Peyer's patch (tissue), 4 donors: ENCODE measurements around the gene FGF13. TPM values are rescaled to one million over a fixed set of nuclear protein-coding genes. Genes with fewer than 3 reads are reported as not detected.

ENCODE experiments used
- DNase-seq, 3 donors: peaks; one replicate each; pipeline ENCODE4 v3.0.0-alpha.2; 2017 to 2019
- H3K27ac ChIP-seq, 4 donors: fragments of 200-600 bp; sonication (generic); one replicate each; pipeline ENCODE4 v1.5.1; 2016 to 2019
- H3K27me3 ChIP-seq, 2 donors: fragments of 200-600 bp; sonication (generic); one replicate each; pipeline ENCODE4 v1.5.1; 2019
- H3K36me3 ChIP-seq, 3 donors: fragments of 200-600 bp; sonication (generic); one replicate each; pipeline ENCODE4 v1.5.1; 2016 to 2019
- H3K4me1 ChIP-seq, 4 donors: fragments of 200-600 bp; sonication (generic); one replicate each; pipeline ENCODE4 v1.5.1; 2016 to 2019
- H3K4me3 ChIP-seq, 4 donors: fragments of 200-600 bp; sonication (generic); 1 replicate in 3 of 4; 2 replicates in 1 of 4; pipeline ENCODE4 v1.5.1; 2016 to 2019; ENCODE audit warnings: mild to moderate bottlenecking in 1 of 4
- H3K9me3 ChIP-seq, 4 donors: fragments of 200-600 bp; sonication (generic); one replicate each; pipeline ENCODE4 v1.5.1; 2016 to 2019; ENCODE audit warnings: mild to moderate bottlenecking in 1 of 4
- POLR2A ChIP-seq, 2 donors: fragments of 450-650 bp; IDR thresholded peaks; one replicate each; pipeline ENCODE4 v1.5.1; 2017; ENCODE audit warnings: antibody characterized with exemption in 2 of 2, mild to moderate bottlenecking in 2 of 2, moderate library complexity in 2 of 2
- total RNA-seq, 4 donors: library from RNA; depleted of rRNA; stranded (reverse); fragments of >200 nt; gene quantifications; one replicate each; pipeline ENCODE4 v1.1.0, GENCODE V29; 2016
- TF ChIP-seq, protein P1 (sequence below), 6 experiments: fragments of 450-650 bp in 4 of 6; fragments of 200-600 bp in 2 of 6; sonication (generic) in 1 of 6; IDR thresholded peaks; one replicate each; pipeline ENCODE4 v1.5.1; 2017 to 2019; ENCODE audit warnings: antibody characterized with exemption in 6 of 6, mild to moderate bottlenecking in 3 of 6, moderate library complexity in 1 of 6

FGF13 gene
- total RNA-seq, 4 donors from 2014 or later = 1.5 to 3.3 (median 2.8) TPM; not detected in 1

GRCh38 chrX:138692591-138692990, 18.9 kb downstream of the FGF13 start:
- Histone ChIP-seq H3K4me3 (no peak overlapping the region), H3K27me3 (no peaks in the 10 kb centered on the region), H3K36me3 (no peaks in the 10 kb centered on the region), H3K4me1 (no peaks in the 10 kb centered on the region), H3K9me3 (no peaks in the 10 kb centered on the region), H3K27ac (no peak overlapping the region)
- no peak for DNase-seq
- no peak for TF ChIP-seq POLR2A (IDR thresholded peaks at IDR 0.05)
- TF ChIP-seq, protein P1, sequence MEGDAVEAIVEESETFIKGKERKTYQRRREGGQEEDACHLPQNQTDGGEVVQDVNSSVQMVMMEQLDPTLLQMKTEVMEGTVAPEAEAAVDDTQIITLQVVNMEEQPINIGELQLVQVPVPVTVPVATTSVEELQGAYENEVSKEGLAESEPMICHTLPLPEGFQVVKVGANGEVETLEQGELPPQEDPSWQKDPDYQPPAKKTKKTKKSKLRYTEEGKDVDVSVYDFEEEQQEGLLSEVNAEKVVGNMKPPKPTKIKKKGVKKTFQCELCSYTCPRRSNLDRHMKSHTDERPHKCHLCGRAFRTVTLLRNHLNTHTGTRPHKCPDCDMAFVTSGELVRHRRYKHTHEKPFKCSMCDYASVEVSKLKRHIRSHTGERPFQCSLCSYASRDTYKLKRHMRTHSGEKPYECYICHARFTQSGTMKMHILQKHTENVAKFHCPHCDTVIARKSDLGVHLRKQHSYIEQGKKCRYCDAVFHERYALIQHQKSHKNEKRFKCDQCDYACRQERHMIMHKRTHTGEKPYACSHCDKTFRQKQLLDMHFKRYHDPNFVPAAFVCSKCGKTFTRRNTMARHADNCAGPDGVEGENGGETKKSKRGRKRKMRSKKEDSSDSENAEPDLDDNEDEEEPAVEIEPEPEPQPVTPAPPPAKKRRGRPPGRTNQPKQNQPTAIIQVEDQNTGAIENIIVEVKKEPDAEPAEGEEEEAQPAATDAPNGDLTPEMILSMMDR (IDR thresholded peaks at IDR 0.05) = no peak

DNA sequence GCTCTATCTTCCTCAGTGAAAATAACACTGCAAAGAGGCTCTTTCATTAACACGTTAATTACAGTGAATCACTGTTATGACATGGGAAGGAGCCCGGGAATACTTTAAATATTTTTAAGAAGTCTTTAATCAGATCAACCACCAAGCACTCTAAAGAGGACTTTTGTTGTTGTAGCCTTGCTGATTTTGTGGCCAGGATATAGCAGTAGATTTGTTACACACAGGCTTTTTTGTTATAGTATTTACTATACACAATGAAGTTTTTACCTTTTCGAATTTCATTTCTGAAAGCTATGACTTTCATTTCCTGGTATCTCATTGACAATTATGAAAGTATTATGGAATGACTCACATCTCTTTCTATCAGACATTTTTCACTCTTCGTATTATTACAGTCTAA, 20.3 kb downstream of the FGF13 start:
- Histone ChIP-seq H3K27ac (no peak overlapping the region), H3K9me3 (no peaks in the 10 kb centered on the region), H3K4me3 (no peak overlapping the region), H3K4me1 (no peaks in the 10 kb centered on the region), H3K27me3 (no peaks in the 10 kb centered on the region), H3K36me3 (no peaks in the 10 kb centered on the region)
- no peak for DNase-seq
- TF ChIP-seq POLR2A (IDR thresholded peaks at IDR 0.05) = no peak
- TF ChIP-seq, protein P1 (IDR thresholded peaks at IDR 0.05) = no peak

- no peaks in the 10 kb centered on the region for H3K36me3 ChIP-seq
- H3K27me3 ChIP-seq = no peaks in the 10 kb centered on the region
- H3K4me1 ChIP-seq = no peaks in the 10 kb centered on the region
- H3K9me3 ChIP-seq = no peaks in the 10 kb centered on the region
- H3K27ac ChIP-seq = no peak overlapping the region
- no peak overlapping the region for H3K4me3 ChIP-seq
- DNase-seq = no peak
- TF ChIP-seq, protein P1 (IDR thresholded peaks at IDR 0.05) = no peak
- TF ChIP-seq POLR2A (IDR thresholded peaks at IDR 0.05) = no peak
Observed at GRCh38 chrX:138690591-138690990, 20.9 kb downstream of the FGF13 start.

DNA sequence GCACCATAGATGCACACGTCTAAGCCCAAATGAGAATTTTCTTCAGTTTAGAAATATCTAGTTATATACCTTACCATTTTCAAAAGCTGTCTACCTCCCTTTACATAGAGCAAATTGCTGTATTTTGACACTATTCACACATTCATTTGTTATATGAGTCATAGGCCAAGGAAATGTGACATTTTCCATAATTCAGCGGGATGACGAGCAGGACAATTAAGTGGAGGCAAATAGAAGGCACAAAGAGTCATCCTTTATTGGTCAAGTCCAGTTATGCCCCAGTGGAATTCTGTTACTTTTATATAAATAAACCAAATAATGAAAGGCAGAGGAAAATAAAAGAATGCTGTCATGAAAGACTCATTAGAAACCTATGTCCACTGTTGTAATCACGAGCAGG, 27.9 kb downstream of the FGF13 start:
- no peak for TF ChIP-seq POLR2A (IDR thresholded peaks at IDR 0.05)
- TF ChIP-seq, protein P1 (IDR thresholded peaks at IDR 0.05) = no peak
- H3K4me3 ChIP-seq = no peak overlapping the region
- no peaks in the 10 kb centered on the region for H3K4me1 ChIP-seq

DNA sequence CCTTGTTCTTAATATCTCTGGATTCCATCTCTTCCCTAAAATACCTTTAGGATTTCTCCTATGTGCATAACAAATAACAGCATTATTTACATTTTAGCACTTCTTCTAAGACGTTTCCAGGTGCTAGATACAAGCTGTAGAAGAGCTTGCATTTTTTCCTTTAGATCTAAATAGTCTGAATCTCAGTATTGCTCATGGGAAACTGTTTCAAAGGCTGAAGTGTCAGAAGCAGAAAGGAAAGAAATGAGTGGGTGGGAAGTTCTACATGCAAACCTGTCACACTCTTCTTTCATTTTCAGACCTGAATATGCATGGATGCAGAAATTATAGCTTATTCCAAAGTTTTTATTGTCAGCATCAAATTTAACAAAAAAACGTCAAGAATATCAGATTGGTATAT, 41.8 kb downstream of the FGF13 start:
- no peak overlapping the region for H3K27ac ChIP-seq
- H3K9me3 ChIP-seq = no peaks in the 10 kb centered on the region
- DNase-seq = no peak
- no peaks in the 10 kb centered on the region for H3K27me3 ChIP-seq
- no peaks in the 10 kb centered on the region for H3K4me1 ChIP-seq
- no peak for TF ChIP-seq POLR2A (IDR thresholded peaks at IDR 0.05)
- TF ChIP-seq, protein P1 (IDR thresholded peaks at IDR 0.05) = no peak
- H3K4me3 ChIP-seq = no peak overlapping the region
- no peaks in the 10 kb centered on the region for H3K36me3 ChIP-seq

More for the DNA sequence above, 27.9 kb downstream of the FGF13 start:
- Histone ChIP-seq H3K27me3 (no peaks in the 10 kb centered on the region), H3K36me3 (no peaks in the 10 kb centered on the region), H3K9me3 (no peaks in the 10 kb centered on the region), H3K27ac (no peak overlapping the region)
- no peak for DNase-seq

DNA sequence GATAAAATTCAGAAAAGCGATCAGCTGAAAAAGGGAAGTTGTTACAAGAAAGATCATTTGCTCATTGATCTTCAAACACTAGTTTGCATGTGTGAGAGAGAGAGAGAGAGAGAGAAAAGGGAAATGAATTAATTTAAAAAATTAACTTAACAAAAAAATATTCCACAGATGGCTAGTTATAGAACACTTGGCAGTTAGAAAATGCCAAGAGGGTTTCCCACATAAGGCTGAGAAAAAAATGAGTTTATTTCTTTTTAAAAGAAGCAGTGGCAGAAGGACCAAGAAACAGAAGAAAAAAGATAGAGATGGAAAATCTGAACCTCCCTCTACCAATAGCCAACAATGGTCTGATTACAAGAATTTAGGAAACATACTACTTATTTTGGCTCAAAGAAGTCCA, 47.1 kb downstream of the FGF13 start:
- TF ChIP-seq, protein P1 (IDR thresholded peaks at IDR 0.05) = no peak
- TF ChIP-seq POLR2A (IDR thresholded peaks at IDR 0.05) = no peak
- no peak for DNase-seq
- Histone ChIP-seq H3K27ac (no peak overlapping the region), H3K27me3 (no peaks in the 10 kb centered on the region), H3K9me3 (no peaks in the 10 kb centered on the region), H3K36me3 (no peaks in the 10 kb centered on the region), H3K4me1 (no peaks in the 10 kb centered on the region), H3K4me3 (no peak overlapping the region)
